Peyer's patch (tissue), 4 donors: ENCODE results near the gene FRMD5. TPM values are rescaled to one million over a fixed set of nuclear protein-coding genes. Genes with fewer than 3 reads are reported as not detected.
"Not testable (repeated sequence)": the region's sequence is repeated elsewhere in the genome, so short reads cannot be mapped to it uniquely, and the experiment has no call there.

Source experiments
- DNase-seq, 3 donors: peaks; one replicate each; pipeline ENCODE4 v3.0.0-alpha.2; 2017 to 2019
- H3K27ac ChIP-seq, 4 donors: fragments of 200-600 bp; sonication (generic); one replicate each; pipeline ENCODE4 v1.5.1; 2016 to 2019
- H3K27me3 ChIP-seq, 2 donors: fragments of 200-600 bp; sonication (generic); one replicate each; pipeline ENCODE4 v1.5.1; 2019
- H3K36me3 ChIP-seq, 3 donors: fragments of 200-600 bp; sonication (generic); one replicate each; pipeline ENCODE4 v1.5.1; 2016 to 2019
- H3K4me1 ChIP-seq, 4 donors: fragments of 200-600 bp; sonication (generic); one replicate each; pipeline ENCODE4 v1.5.1; 2016 to 2019
- H3K4me3 ChIP-seq, 4 donors: fragments of 200-600 bp; sonication (generic); 1 replicate in 3 of 4; 2 replicates in 1 of 4; pipeline ENCODE4 v1.5.1; 2016 to 2019; ENCODE audit warnings: mild to moderate bottlenecking in 1 of 4
- H3K9me3 ChIP-seq, 4 donors: fragments of 200-600 bp; sonication (generic); one replicate each; pipeline ENCODE4 v1.5.1; 2016 to 2019; ENCODE audit warnings: mild to moderate bottlenecking in 1 of 4
- CTCF ChIP-seq, 6 experiments: fragments of 450-650 bp in 4 of 6; fragments of 200-600 bp in 2 of 6; sonication (generic) in 1 of 6; IDR thresholded peaks; one replicate each; pipeline ENCODE4 v1.5.1; 2017 to 2019; ENCODE audit warnings: antibody characterized with exemption in 6 of 6, mild to moderate bottlenecking in 3 of 6, moderate library complexity in 1 of 6
- POLR2A ChIP-seq, 2 donors: fragments of 450-650 bp; IDR thresholded peaks; one replicate each; pipeline ENCODE4 v1.5.1; 2017; ENCODE audit warnings: antibody characterized with exemption in 2 of 2, mild to moderate bottlenecking in 2 of 2, moderate library complexity in 2 of 2
- total RNA-seq, 4 donors: library from RNA; depleted of rRNA; stranded (reverse); fragments of >200 nt; gene quantifications; one replicate each; pipeline ENCODE4 v1.1.0, GENCODE V29; 2016

Gene FRMD5
- total RNA-seq, 4 donors from 2014 or later, result 0.54 to 5.0 (median 0.57) TPM; not detected in 1

- H3K4me3 ChIP-seq, result no peak overlapping the region
- no peak for TF ChIP-seq POLR2A (IDR thresholded peaks at IDR 0.05)
- no peak for TF ChIP-seq CTCF (IDR thresholded peaks at IDR 0.05)
- no peaks in the 10 kb centered on the region for H3K4me1 ChIP-seq
- H3K27me3 ChIP-seq, result no peaks in the 10 kb centered on the region
- no peaks in the 10 kb centered on the region for H3K9me3 ChIP-seq
- no peak overlapping the region for H3K27ac ChIP-seq
- DNase-seq, result no peak
- no peaks in the 10 kb centered on the region for H3K36me3 ChIP-seq
These were observed 321.4 kb downstream of the FRMD5 start for GRCh38 chr15:43873651-43874050.

- Histone ChIP-seq H3K36me3 (no peaks in the 10 kb centered on the region), H3K9me3 (no peaks in the 10 kb centered on the region), H3K27me3 (no peaks in the 10 kb centered on the region), H3K4me3 (no peak overlapping the region), H3K4me1 (no peaks in the 10 kb centered on the region), H3K27ac (no peak overlapping the region)
- TF ChIP-seq POLR2A (IDR thresholded peaks at IDR 0.05), result no peak
- peak in 5 of 6 experiments; percentile 8 to 48 (median 42) for TF ChIP-seq CTCF (IDR thresholded peaks at IDR 0.05)
- DNase-seq, result peak in 1 of 3 donors; percentile 55
These were observed 322.6 kb downstream of the FRMD5 start for GRCh38 chr15:43872416-43873020.

- Histone ChIP-seq H3K27me3 (no peaks in the 10 kb centered on the region), H3K36me3 (no peaks in the 10 kb centered on the region), H3K27ac (no peak overlapping the region), H3K9me3 (no peaks in the 10 kb centered on the region), H3K4me3 (no peak overlapping the region), H3K4me1 (no peaks in the 10 kb centered on the region)
- no peak for TF ChIP-seq POLR2A (IDR thresholded peaks at IDR 0.05)
- TF ChIP-seq CTCF (IDR thresholded peaks at IDR 0.05), result no peak
- no peak for DNase-seq
These were observed 323.2 kb downstream of the FRMD5 start for GRCh38 chr15:43871835-43872234.

- TF ChIP-seq POLR2A (IDR thresholded peaks at IDR 0.05), result no peak
- TF ChIP-seq CTCF (IDR thresholded peaks at IDR 0.05), result no peak
- H3K36me3 ChIP-seq, result peaks cover 0 to 5% (median 0%) of the 10 kb centered on the region in 3 donors
- H3K27ac ChIP-seq, result no peak overlapping the region
- no peak overlapping the region for H3K4me3 ChIP-seq
- no peak for DNase-seq
- H3K27me3 ChIP-seq, result no peaks in the 10 kb centered on the region
- H3K4me1 ChIP-seq, result no peaks in the 10 kb centered on the region
- no peaks in the 10 kb centered on the region for H3K9me3 ChIP-seq
These were observed 326.7 kb downstream of the FRMD5 start for GRCh38 chr15:43868406-43868805.

- no peak overlapping the region for H3K27ac ChIP-seq
- no peak overlapping the region for H3K4me3 ChIP-seq
- no peaks in the 10 kb centered on the region for H3K4me1 ChIP-seq
- H3K9me3 ChIP-seq, result no peaks in the 10 kb centered on the region
- TF ChIP-seq CTCF (IDR thresholded peaks at IDR 0.05), result no peak
- no peak for TF ChIP-seq POLR2A (IDR thresholded peaks at IDR 0.05)
- H3K36me3 ChIP-seq, result peaks cover 0 to 5% (median 0%) of the 10 kb centered on the region in 3 donors
- H3K27me3 ChIP-seq, result no peaks in the 10 kb centered on the region
- peak in 1 of 3 donors; percentile 49 for DNase-seq
These were observed 328.0 kb downstream of the FRMD5 start for GRCh38 chr15:43867096-43867495.

- not testable (repeated sequence) for H3K9me3 ChIP-seq, H3K4me1 ChIP-seq, DNase-seq
These were observed 328.4 kb downstream of the FRMD5 start for GRCh38 chr15:43866636-43867035.

More at GRCh38 chr15:43866636-43867035, 328.4 kb downstream of the FRMD5 start:
- H3K27me3 ChIP-seq, H3K4me3 ChIP-seq, H3K36me3 ChIP-seq, H3K27ac ChIP-seq: not testable (repeated sequence)
